MM.1S (cell line): Measurements from ENCODE around the gene NME5.

ENCODE experiments used
- DNase-seq: peaks from one replicate; pipeline ENCODE4 v3.0.0-alpha.2; 2015
- H2AFZ ChIP-seq: fragments of 300-600 bp; sonication (generic); 2 replicates; pipeline ENCODE4 v1.6.0; 2016; ENCODE audit warnings: antibody characterized with exemption, low read length
- H3F3A ChIP-seq: fragments of 300-600 bp; sonication (generic); 2 replicates; pipeline ENCODE4 v1.6.1; 2016; ENCODE audit warnings: mild to moderate bottlenecking, antibody characterized with exemption, low read length, moderate library complexity, mixed read lengths; ENCODE audit not compliant: insufficient read depth
- H3K27ac ChIP-seq: fragments of 300-600 bp; sonication (generic); 2 replicates; pipeline ENCODE4 v1.5.1; 2016; ENCODE audit warnings: mild to moderate bottlenecking, low read length
- H3K27me3 ChIP-seq: fragments of 300-600 bp; sonication (generic); replicated peaks from 2 replicates; pipeline ENCODE4 v1.6.0; 2016; ENCODE audit warnings: low read length; ENCODE audit not compliant: insufficient read depth
- H3K36me3 ChIP-seq: fragments of 300-600 bp; sonication (generic); replicated peaks from 2 replicates; pipeline ENCODE4 v1.6.1; 2016; ENCODE audit warnings: mild to moderate bottlenecking, low read length, mixed read lengths; ENCODE audit not compliant: insufficient read depth
- H3K4me1 ChIP-seq: fragments of 300-600 bp; sonication (generic); 2 replicates; pipeline ENCODE4 v1.6.1; 2016; ENCODE audit warnings: low read length, mixed read lengths
- H3K4me2 ChIP-seq: fragments of 300-600 bp; sonication (generic); 2 replicates; pipeline ENCODE4 v1.6.0; 2016; ENCODE audit warnings: low read depth, low read length
- H3K4me3 ChIP-seq: fragments of 300-600 bp; sonication (generic); 2 replicates; pipeline ENCODE4 v1.5.1; 2016; ENCODE audit warnings: low read length, mixed read lengths
- H3K79me2 ChIP-seq: fragments of 300-600 bp; sonication (generic); 2 replicates; pipeline ENCODE4 v1.6.1; 2016; ENCODE audit warnings: mixed run types, low read length, mixed read lengths
- H3K9ac ChIP-seq: fragments of 300-600 bp; sonication (generic); 2 replicates; pipeline ENCODE4 v1.6.1; 2016; ENCODE audit warnings: low read length, mixed read lengths
- H3K9me2 ChIP-seq: fragments of 300-600 bp; sonication (generic); replicated peaks from 2 replicates; pipeline ENCODE4 v1.6.1; 2016; ENCODE audit warnings: mild to moderate bottlenecking, low read length, mixed read lengths; ENCODE audit not compliant: insufficient read depth
- H3K9me3 ChIP-seq: fragments of 300-600 bp; sonication (generic); replicated peaks from 2 replicates; pipeline ENCODE4 v1.6.1; 2016; ENCODE audit warnings: mild to moderate bottlenecking, low read length, mixed read lengths; ENCODE audit not compliant: insufficient read depth
- H4K20me1 ChIP-seq: fragments of 300-600 bp; sonication (generic); 2 replicates; pipeline ENCODE4 v1.6.1; 2016; ENCODE audit warnings: mild to moderate bottlenecking, low read length, moderate library complexity, mixed read lengths; ENCODE audit not compliant: insufficient read depth
- EZH2 ChIP-seq: fragments of 300-600 bp; sonication (generic); optimal IDR thresholded peaks from 2 replicates; pipeline ENCODE3; 2017; ENCODE audit warnings: low read depth, mild to moderate bottlenecking, antibody characterized with exemption, low read length, mixed read lengths
- EZH2phosphoT487 ChIP-seq: fragments of 300-600 bp; sonication (generic); IDR thresholded peaks from 2 replicates; pipeline ENCODE4 v1.6.1; 2018; ENCODE audit warnings: antibody characterized with exemption, low read length
- TF ChIP-seq, protein P1 (sequence below): fragments of 300-600 bp; sonication (generic); IDR thresholded peaks from 2 replicates; pipeline ENCODE4 v1.5.1; 2016; ENCODE audit warnings: antibody characterized with exemption, low read length, mixed read lengths

Gene NME5

DNA sequence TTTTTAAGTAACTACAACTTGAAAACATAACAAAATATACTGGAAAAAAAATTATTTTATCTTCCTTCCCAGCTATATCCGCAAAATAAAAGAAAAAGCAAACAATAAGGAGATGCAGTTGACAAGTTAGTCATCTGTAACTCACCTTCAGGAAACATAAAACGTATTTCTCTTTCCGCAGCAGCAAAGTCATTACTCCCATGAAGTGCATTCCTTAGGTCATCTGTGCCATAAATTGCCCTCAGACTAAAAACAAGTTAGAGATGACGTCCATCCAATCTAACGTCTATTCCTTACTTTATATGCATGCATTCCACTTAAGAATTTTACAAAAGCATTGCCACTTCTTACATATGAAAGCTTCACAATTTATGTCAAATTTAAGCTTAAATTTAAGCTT lies 10.9 kb downstream of the NME5 start:
- no peak for DNase-seq
- Histone ChIP-seq H3K4me3 (no peak overlapping the region), H3K4me1 (0 out of 2 replicates have a peak, but pooled peaks cover 2% of the 10 kb centered on the region), H2AFZ (no peak overlapping the region), H3F3A (no peaks in the 10 kb centered on the region), H4K20me1 (no peaks in the 10 kb centered on the region), H3K9me3 (no peaks in the 10 kb centered on the region), H3K36me3 (no peaks in the 10 kb centered on the region), H3K27ac (no peak overlapping the region), H3K9ac (no peak overlapping the region), H3K79me2 (no peaks in the 10 kb centered on the region), H3K9me2 (no peaks in the 10 kb centered on the region), H3K27me3 (no peaks in the 10 kb centered on the region), H3K4me2 (no peak overlapping the region)
- no peak for TF ChIP-seq EZH2
- TF ChIP-seq, protein P1, sequence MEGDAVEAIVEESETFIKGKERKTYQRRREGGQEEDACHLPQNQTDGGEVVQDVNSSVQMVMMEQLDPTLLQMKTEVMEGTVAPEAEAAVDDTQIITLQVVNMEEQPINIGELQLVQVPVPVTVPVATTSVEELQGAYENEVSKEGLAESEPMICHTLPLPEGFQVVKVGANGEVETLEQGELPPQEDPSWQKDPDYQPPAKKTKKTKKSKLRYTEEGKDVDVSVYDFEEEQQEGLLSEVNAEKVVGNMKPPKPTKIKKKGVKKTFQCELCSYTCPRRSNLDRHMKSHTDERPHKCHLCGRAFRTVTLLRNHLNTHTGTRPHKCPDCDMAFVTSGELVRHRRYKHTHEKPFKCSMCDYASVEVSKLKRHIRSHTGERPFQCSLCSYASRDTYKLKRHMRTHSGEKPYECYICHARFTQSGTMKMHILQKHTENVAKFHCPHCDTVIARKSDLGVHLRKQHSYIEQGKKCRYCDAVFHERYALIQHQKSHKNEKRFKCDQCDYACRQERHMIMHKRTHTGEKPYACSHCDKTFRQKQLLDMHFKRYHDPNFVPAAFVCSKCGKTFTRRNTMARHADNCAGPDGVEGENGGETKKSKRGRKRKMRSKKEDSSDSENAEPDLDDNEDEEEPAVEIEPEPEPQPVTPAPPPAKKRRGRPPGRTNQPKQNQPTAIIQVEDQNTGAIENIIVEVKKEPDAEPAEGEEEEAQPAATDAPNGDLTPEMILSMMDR = no peak
- no peak for TF ChIP-seq EZH2phosphoT487

DNA sequence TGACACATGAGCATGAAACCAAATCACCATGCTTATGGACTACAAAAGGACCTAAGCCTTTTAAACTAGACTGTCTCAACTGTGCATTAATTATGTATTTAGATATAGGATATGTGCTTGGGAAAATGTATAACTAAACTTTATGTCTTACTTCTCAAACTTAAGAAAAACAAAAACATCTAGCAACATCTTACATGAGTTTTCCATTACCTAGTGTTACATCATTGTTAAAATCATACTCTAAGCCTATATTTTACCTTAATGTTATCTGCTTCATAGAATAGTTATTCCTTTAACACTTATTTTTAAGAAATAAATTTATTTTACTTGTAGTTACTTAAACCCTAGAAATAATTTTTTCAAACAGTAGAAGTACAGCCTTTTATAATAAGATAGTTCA lies 24.0 kb downstream of the NME5 start:
- Histone ChIP-seq H3K36me3 (no peaks in the 10 kb centered on the region), H3K4me3 (no peak overlapping the region), H3K79me2 (no peaks in the 10 kb centered on the region), H3K9me3 (no peaks in the 10 kb centered on the region), H3K9ac (no peak overlapping the region), H3K4me1 (no peaks in the 10 kb centered on the region), H2AFZ (no peak overlapping the region), H4K20me1 (no peaks in the 10 kb centered on the region), H3F3A (no peaks in the 10 kb centered on the region), H3K4me2 (no peak overlapping the region), H3K9me2 (no peaks in the 10 kb centered on the region), H3K27ac (no peak overlapping the region), H3K27me3 (no peaks in the 10 kb centered on the region)
- DNase-seq = no peak
- TF ChIP-seq EZH2 = no peak
- TF ChIP-seq, protein P1 = no peak
- TF ChIP-seq EZH2phosphoT487 = no peak

DNA sequence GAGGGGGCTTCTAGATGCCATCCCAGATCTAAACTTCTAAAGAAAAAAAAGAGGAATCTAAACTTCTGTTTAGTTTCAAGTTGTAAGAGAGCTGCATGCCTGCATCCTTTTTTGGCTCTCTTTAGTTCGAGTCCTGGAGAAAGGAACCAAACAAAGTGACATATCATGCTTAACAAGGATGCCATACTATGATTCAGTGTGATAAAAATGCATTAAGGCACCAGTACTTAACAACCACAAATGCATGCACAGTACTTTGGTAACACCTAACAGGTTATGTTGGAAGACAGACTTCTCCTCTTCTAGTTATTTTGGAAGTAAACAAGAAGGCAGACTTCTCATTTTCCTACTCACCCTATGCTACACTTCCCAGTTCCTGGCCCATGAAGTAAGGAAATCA lies 27.3 kb downstream of the NME5 start:
- Histone ChIP-seq H2AFZ (no peak overlapping the region), H4K20me1 (no peaks in the 10 kb centered on the region), H3K4me1 (no peaks in the 10 kb centered on the region), H3F3A (no peaks in the 10 kb centered on the region), H3K4me2 (no peak overlapping the region), H3K27me3 (no peaks in the 10 kb centered on the region), H3K9me3 (no peaks in the 10 kb centered on the region), H3K27ac (no peak overlapping the region), H3K9me2 (no peaks in the 10 kb centered on the region), H3K4me3 (no peak overlapping the region), H3K9ac (no peak overlapping the region), H3K36me3 (no peaks in the 10 kb centered on the region), H3K79me2 (no peaks in the 10 kb centered on the region)
- DNase-seq = no peak
- TF ChIP-seq EZH2phosphoT487 = no peak
- no peak for TF ChIP-seq EZH2
- TF ChIP-seq, protein P1 = no peak
